NT2/D1 (cell line): Measurements from ENCODE around the gene TOM1L2.

Experiments used
- YY1 ChIP-seq: IDR thresholded peaks from 2 replicates; pipeline ENCODE4 v1.6.1; 2011; ENCODE audit not compliant: insufficient read length, insufficient read depth
- ZNF274 ChIP-seq: IDR thresholded peaks from 2 replicates; pipeline ENCODE4 v1.6.1; 2011; ENCODE audit warnings: mild to moderate bottlenecking, low read depth, low read length

DNA sequence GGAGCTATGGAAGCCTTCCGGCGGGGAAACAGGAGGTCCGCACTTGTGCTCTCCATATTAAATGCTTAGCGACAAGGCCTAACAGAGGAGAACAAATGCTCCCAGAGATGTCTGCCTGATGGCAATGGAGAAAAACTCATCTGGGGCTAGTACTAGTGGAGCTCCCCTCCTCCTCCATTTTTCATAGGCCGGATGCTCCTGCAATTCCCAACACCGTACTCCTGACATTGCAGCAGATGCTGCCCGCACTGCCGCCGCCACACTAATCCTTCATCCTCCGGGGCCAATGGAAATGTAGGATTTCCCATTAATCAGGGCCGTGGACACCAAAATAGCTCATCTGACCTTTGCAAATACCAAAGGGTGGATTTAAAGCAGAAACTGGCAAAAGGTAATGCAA lies 27.5 kb downstream of the TOM1L2 start:
- TF ChIP-seq ZNF274 (no peak), YY1 (no peak)
